A172 (cell line): ENCODE data around the gene GRK1. TPM values are rescaled to one million over a fixed set of nuclear protein-coding genes. Genes with fewer than 3 reads are reported as not detected.
"Not testable (repeated sequence)": the region's sequence is repeated elsewhere in the genome, so short reads cannot be mapped to it uniquely, and the experiment has no call there.

Experiments
- DNase-seq: peaks from one replicate; pipeline ENCODE4 v3.0.0-alpha.2; 2015; ENCODE audit warnings: low spot score
- total RNA-seq: library from RNA; depleted of rRNA; stranded (reverse); fragments of >200 nt; shearing (Covaris generic); gene quantifications from 2 replicates; pipeline ENCODE4 v1.2.3, GENCODE V29; 2014

GRK1 gene
- total RNA-seq, 1 experiment from 2014 or later, result not detected

GRCh38 chr13:113665597-113666328, 1.3 kb upstream of the GRK1 start:
- DNase-seq, result no peak

GRCh38 chr13:113666329-113666670, 719 bp upstream of the GRK1 start:
- no peak for DNase-seq

GRCh38 chr13:113667771-113668490, 912 bp downstream of the GRK1 start:
- no peak for DNase-seq

DNA sequence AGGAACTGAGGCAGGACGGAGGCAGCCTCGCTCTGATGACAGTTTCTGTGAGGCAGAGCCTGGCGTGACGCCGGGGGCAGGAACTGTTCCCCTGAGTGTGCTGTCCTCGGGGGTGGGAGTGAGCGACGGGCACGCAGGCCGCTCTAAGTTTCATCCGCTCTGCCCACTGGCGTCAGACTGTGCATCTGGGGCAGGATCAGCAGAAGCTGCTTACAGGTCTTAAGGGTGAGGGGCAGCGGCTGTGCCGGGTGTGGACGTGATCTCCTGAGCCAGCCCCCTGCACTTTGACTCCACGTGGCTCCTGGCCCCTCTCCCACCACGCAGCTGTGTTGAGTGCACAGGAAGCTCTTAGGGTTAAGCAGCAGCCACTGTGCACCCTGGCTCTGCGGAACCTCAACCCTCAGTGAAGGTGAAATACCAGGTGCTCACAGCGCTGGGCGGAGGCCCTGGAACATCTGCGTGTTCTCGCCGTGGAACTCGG, 1.5 kb downstream of the GRK1 start:
- no peak for DNase-seq

- no peak for DNase-seq
Observed at GRCh38 chr13:113669231-113669754, 2.3 kb downstream of the GRK1 start.

GRCh38 chr13:113669755-113670341, 2.8 kb downstream of the GRK1 start:
- DNase-seq, result no peak

DNA sequence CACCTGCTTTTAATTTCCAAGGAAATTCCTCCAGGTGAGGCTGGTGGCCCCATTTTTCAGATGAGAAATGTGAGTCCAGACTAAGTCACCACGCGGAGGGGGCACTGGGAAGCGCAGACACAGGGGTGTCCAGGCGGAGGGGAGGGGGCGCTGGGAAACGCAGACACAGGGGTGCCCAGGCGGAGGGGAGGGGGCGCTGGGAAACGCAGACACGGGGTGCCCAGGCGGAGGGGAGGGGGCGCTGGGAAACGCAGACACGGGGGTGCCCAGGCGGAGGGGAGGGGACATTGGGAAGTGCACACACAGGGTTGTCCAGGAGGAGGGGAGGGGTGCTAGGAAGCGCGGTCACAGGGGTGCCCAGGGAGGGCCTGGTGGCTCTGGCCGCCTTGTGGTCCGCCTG, 3.5 kb downstream of the GRK1 start:
- DNase-seq, result no peak

- DNase-seq, result no peak
Observed at GRCh38 chr13:113671066-113672001, 4.3 kb downstream of the GRK1 start.

- DNase-seq, result no peak
Observed at GRCh38 chr13:113672002-113672651, 5.1 kb downstream of the GRK1 start.

- no peak for DNase-seq
Observed at GRCh38 chr13:113722921-113723320, 55.9 kb downstream of the GRK1 start.

DNA sequence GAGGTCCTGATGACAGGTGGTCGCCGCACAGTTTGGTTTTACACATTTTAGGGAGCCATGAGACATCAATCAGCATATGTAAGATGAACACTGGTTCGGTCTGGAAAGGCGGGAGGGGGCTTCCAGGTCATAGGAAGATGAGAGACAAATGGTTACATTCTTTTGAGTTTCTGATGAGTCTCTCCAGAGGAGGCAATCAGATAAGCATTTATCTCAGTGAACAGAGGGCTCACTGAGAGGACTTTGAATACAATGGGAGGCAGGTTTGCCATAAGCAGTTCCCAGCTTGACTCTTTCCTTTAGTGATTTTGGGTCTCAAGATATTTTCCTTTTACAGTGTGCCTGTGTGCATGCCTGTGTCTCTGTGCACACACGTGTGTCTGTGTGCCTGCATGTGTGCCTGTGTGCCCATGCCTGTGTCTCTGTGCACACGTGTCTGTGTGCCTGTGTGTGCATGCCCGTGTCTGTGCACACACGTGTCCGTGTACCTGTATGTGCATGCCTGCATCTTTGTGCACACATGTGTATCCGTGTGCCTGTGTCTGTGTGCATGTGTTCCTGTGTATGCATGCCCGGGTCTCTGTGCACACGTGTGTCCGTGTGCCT, 56.5 kb downstream of the GRK1 start:
- DNase-seq, result no peak

- DNase-seq, result no peak
Observed at GRCh38 chr13:113724016-113724758, 57.2 kb downstream of the GRK1 start.

GRCh38 chr13:113724780-113725315, 57.8 kb downstream of the GRK1 start:
- DNase-seq, result peak; percentile 60

DNA sequence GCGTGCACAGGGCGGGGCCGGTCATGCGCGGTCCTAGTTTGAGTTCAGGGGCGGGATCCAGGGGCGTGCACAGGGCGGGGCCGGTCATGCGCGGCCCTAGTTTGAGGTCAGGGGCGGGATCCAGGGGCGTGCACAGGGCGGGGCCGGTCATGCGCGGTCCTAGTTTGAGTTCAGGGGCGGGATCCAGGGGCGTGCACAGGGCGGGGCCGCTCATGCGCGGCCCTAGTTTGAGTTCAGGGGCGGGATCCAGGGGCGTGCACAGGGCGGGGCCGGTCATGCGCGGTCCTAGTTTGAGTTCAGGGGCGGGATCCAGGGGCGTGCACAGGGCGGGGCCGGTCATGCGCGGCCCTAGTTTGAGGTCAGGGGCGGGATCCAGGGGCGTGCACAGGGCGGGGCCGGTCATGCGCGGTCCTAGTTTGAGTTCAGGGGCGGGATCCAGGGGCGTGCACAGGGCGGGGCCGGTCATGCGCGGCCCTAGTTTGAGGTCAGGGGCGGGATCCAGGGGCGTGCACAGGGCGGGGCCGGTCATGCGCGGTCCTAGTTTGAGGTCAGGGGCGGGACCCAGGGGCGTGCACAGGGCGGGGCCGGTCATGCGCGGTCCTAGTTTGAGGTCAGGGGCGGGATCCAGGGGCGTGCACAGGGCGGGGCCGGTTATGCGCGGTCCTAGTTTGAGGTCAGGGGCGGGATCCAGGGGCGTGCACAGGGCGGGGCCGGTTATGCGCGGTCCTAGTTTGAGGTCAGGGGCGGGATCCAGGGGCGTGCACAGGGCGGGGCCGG, 58.5 kb downstream of the GRK1 start:
- not testable (repeated sequence) for DNase-seq

DNA sequence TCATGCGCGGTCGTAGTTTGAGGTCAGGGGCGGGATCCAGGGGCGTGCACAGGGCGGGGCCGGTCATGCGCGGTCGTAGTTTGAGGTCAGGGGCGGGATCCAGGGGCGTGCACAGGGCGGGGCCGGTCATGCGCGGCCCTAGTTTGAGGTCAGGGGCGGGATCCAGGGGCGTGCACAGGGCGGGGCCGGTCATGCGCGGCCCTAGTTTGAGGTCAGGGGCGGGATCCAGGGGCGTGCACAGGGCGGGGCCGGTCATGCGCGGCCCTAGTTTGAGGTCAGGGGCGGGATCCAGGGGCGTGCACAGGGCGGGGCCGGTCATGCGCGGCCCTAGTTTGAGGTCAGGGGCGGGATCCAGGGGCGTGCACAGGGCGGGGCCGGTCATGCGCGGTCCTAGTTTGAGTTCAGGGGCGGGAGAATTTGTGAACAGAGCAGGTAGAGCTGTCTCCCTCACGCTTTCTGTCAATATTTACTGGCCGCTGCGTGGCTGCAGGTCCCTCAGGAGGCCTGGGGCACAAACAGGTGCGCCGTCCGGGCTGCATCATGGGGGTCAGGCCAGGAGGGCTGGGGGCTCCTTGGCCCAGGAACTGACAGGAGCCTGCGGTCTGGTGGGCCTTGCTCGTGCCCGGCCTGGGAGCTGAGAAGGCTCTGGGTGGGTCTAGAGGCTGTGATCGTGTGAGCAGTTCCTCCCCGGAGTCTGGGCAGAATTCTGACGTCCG, 59.2 kb downstream of the GRK1 start:
- not testable (repeated sequence) for DNase-seq

- DNase-seq, result peak; percentile 57
Observed at GRCh38 chr13:113726961-113727411, 60.0 kb downstream of the GRK1 start.

GRCh38 chr13:113728571-113729054, 61.6 kb downstream of the GRK1 start:
- DNase-seq, result no peak
